ENCODE results near the gene ZNF860.
"Not testable (repeated sequence)": the region's sequence is repeated elsewhere in the genome, so short reads cannot be mapped to it uniquely, and the experiment has no call there.

ZNF860 gene

GRCh38 chr3:31962801-31963205, 18.7 kb upstream of the ZNF860 start:
- DNase-seq: no peak

GRCh38 chr3:31966978-31967591, 14.5 kb upstream of the ZNF860 start:
- DNase-seq: no peak

- DNase-seq: no peak
These were observed 14.0 kb upstream of the ZNF860 start for GRCh38 chr3:31967592-31967991.

DNA sequence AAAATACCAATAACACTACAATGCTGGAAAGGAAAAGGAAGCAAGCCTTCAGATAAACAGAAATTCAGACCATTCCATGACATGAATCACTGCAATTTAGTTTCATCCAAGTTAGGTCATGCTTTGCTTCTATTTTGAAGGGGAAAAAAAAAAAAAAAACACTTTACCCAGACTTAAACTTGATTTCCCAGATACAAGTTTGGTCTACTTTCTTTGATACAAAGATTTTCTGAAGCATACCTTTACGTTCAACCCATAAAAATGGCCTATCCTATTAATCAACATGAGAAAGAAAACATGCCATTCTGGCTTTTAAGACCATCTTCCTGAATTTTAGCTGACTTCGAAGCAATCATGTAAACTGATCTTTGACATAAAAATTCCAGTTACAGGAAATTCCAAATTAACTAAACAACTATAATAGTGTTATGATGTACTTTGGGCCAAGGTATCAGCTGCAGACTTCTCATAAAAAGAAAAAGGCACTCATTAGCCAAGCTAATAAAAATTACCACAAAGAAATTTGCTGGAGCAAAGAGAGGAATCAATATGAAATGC, 13.1 kb upstream of the ZNF860 start:
- DNase-seq: no peak

DNA sequence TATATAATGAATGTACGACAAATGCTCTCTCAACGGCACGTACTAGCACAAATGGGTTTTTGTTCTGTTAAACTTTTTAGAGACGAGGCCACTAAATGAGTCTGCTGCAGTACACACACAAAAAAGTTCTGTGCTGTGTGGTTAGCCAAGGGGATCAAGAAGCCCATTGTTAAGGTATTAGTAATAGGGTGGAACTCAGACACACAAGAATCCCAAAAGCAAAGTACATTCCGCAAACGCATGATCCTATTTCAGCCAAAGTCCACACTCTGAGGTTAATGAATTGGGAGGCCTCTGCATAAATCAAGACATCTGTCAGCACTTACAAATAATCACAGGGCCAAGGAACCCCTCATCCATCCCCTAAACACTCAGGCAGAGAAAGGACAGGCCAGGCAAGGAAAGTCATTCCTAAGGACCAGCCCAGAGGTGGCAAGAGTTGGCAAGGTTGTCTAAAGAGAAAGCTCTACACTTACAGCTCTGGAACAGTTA, 12.6 kb upstream of the ZNF860 start:
- no peak for DNase-seq

GRCh38 chr3:31971607-31972006, 9.9 kb upstream of the ZNF860 start:
- DNase-seq: no peak

GRCh38 chr3:31973081-31973480, 8.5 kb upstream of the ZNF860 start:
- no peak for DNase-seq

- DNase-seq: no peak
These were observed 7.7 kb upstream of the ZNF860 start for GRCh38 chr3:31973837-31974236.

DNA sequence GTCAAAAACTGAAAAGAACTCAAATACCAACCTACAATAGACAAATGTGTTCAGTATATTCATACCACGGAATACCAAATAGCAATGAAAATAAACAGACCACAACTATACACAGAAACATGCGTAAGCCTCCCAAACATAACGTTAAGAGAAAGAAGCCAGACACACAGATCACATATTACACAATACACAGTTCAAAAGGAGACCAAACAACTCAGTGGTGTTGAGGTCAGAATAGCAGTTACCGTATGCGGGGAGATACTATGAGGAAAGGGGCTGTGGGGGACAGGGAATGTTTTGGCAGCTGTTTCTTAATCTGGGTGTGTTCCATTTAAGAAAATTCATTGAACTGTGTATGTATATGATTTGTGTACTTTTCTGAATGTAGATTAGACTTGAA, 7.1 kb upstream of the ZNF860 start:
- no peak for DNase-seq

DNA sequence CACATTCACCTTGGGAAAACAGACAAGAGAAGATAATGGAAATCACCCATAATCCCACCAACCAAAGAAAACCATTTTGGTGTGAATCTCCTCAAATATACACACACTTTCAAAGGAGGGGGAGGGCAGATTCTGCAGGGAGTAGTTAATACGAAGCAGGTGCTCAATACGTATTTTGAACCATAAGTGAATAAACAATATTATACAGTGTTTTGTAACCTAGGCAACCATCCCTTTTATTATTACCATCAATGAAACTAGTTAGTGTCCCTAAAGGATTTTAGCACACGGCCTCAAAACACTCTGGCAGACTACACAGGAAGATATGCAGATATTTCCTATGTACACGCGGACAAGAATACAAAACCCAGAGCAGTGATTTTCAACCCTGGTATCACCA, 6.6 kb upstream of the ZNF860 start:
- no peak for DNase-seq

- DNase-seq: no peak
These were observed 5.2 kb upstream of the ZNF860 start for GRCh38 chr3:31976302-31976701.

GRCh38 chr3:31977736-31978135, 3.8 kb upstream of the ZNF860 start:
- DNase-seq: no peak

- DNase-seq: no peak
These were observed 3.0 kb upstream of the ZNF860 start for GRCh38 chr3:31978553-31978952.

DNA sequence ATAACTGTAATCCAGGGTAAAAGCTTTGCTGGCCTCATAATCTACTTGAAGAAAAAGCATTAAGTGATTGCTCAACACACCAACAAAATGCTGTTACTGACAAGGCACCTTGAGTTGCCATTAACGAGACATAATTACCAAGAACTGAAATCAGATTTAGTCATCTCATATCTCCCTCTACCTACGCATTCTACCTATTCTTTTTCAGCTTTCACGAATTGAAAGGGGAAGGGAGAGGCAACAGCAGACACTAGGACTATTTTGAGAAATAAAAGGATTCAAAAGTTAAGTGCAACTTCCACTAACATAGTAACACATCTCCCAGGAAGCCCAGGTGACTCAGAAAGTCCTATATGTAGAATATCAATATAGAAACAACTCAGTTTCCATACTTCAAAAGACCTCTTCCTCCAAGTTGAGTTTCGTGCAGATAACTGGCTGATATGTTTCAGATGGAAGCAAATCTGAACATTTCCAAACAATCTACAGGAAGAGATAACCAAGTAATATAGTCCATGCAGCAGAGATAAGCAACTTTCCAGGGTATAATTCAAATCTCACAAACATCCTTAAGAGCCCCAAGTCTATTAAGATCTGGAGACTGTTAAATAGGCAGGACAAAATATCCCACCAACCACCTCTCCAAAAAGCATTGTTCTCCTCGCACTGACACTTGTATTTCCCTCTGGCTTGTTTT, 2.4 kb upstream of the ZNF860 start:
- DNase-seq: no peak

DNA sequence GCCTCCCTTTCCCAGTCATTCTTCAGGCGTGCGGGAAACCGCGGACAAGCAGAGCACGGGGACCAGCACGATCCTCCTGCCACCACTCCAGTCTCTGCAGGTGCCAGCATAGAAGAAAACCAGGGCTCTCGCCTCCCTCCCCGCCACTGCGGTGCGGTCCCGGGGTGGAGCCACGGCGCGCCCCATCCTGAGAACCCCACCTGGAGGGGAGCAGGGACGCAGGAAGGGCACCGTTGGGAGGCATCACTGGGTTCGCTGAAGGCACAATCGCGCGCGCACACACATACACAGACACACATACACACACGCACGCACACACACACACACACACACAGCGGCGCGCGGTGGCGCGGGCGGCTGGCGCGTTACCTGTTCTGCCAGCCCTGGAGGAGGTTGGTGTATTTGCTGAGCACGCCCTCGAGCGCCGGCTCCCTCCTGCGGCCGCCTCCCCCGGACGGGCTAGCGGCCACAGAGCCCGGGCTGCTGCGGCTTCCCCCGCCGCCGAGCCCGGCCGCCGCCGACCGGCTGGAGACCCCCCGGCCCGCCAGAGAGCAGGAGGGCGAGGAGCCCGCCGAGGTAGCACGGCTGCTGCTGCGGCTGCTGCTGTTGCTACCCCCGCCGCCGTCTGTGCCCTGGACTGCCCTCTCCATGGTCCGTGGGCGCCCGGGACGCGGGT, 882 bp upstream of the ZNF860 start:
- peak; percentile 66 to 82 for DNase-seq

GRCh38 chr3:31984321-31984720, 2.8 kb downstream of the ZNF860 start:
- DNase-seq: no peak

DNA sequence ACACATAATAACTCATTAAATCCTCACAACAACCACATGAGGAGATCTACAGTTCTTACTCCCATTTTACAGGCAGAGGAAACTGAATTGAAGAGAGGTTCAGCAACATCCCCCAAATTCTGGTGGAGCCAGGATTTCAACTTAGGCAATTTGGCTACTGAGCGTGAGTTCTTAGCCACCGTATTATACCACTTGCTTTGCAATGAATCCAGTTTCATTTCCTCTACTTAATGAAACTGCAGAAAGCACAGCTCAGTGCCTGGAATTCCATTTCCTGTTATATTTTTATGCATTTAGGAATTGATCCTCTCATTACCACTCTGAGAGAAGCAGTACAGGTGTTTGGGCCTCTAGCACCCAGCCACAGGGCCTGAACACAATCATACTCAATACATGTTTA, 4.3 kb downstream of the ZNF860 start:
- DNase-seq: no peak

- DNase-seq: no peak
These were observed 6.7 kb downstream of the ZNF860 start for GRCh38 chr3:31988271-31988670.

DNA sequence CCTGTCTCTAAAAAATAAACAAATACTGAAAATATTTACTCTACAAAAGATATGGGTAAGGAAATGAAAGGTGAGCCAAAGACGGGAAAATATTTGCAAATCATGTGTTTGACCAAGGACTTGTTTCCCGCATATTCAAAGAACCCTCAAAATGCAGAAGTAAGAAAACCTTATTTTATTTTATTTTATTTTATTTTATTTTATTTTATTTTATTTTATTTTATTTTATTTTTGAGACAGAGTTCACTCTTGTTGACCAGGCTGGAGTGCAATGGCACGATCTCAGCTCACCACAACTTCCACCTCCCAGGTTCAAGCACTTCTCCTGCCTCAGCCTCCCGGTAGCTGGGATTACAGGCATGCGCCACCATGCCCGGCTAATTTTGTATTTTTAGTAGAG, 11.4 kb downstream of the ZNF860 start:
- not testable (repeated sequence) for DNase-seq

GRCh38 chr3:31993843-31994242, 12.3 kb downstream of the ZNF860 start:
- DNase-seq: no peak

- DNase-seq: not testable (repeated sequence)
These were observed 13.5 kb downstream of the ZNF860 start for GRCh38 chr3:31995026-31995425.

DNA sequence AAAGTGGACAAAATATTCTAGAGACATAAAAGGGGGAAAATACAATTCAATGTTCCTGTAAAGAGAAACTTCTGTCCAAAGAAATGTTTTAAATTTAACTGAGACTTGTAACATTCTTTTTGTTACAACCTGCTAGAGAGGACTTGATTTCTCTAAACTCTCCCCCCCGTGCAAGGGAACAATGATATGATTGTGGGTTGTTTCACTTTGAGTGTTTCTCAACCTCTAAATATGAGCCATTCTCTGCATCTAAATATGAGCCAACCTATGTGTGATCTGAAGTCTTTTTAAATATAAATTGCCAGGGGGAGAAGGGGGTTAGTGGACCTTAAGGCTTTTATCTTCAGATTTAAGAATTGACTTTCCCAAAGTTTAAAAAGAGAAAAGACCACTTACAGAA, 14.6 kb downstream of the ZNF860 start:
- DNase-seq: no peak

DNA sequence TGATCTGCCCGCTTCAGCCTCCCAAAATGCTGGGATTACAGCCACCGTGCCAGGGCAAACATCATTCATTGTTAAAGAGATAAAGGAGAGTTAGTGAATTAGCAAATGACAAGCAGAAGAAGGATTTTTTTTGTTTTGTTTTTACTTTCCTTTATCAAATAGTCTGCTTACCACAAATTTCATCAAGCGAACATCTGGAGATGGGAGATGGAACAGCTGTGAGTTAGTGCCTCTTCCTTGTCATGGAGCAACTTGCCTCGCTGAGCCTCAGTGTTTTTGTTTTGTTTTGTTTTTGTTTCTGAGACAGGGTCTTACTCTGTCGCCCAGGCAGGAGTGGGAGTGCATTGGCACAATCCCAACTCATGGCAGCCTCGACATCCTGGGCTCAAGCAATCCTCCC, 15.9 kb downstream of the ZNF860 start:
- DNase-seq: no peak

- no peak for DNase-seq
These were observed 18.4 kb downstream of the ZNF860 start for GRCh38 chr3:31999907-32000439.
